ENCODE data around the gene ARHGAP44. TPM values are rescaled to one million over a fixed set of nuclear protein-coding genes. Genes with fewer than 3 reads are reported as not detected.

The ARHGAP44 gene
- total and polyA plus RNA-seq, 2 of the 4 experiments (the other 2 are of a cell fraction), result 0.54 to 1.0 TPM

DNA sequence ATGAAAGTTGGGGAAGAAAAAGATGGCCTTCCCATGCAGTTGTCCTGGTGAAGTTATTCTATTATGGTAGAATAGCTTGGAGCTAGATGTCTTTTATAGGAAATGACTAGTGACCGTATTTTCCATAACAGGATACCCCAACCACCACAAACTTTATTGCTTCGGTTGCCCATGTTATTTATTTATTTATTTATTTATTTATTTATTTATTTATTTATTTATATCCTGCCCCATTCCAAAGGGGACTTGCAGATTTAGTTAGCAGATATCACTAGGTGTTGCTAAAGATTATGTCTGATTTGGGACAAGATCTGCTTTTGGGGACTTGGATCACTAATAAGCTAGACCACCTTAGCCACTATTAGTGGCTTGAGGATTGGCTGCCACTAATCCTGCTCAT, 68.3 kb downstream of the ARHGAP44 start:
- no peaks in the 10 kb centered on the region for H3K9me3 ChIP-seq (ENCODE audit: control insufficient read depth, insufficient read depth, low read length)
- no peak overlapping the region for H4K91ac ChIP-seq (ENCODE audit: insufficient read depth, low read depth, low read length)
- ATAC-seq (ENCODE audit: low read depth) (no peak), DNase-seq (no peak)
- no peak overlapping the region for H2AFZ ChIP-seq (replicated peaks; ENCODE audit: low read length, poor library complexity)
- H2AK9ac ChIP-seq (replicated peaks; ENCODE audit: low read depth, low read length, poor library complexity), result no peak overlapping the region
- H4K5ac ChIP-seq (ENCODE audit: low read depth, low read length), result no peak overlapping the region
- no peaks in the 10 kb centered on the region for H3K4me1 ChIP-seq (ENCODE audit: control insufficient read depth, insufficient read depth, low read length)
- ChIA-PET CTCF (no interaction called here), POLR2A (ENCODE audit: unreplicated experiment) (no interaction called here)
- no peak overlapping the region for H3K18ac ChIP-seq (ENCODE audit: low read depth, low read length)
- no peak overlapping the region for H2BK15ac ChIP-seq (ENCODE audit: low read depth, low read length)
- H3K56ac ChIP-seq (ENCODE audit: extremely low read depth, insufficient read depth, low read length), result no peak overlapping the region
- in situ Hi-C loops (cut with MboI; ENCODE audit: low sequenced_read_pairs) (no loop called here), dilution Hi-C loops (cut with HindIII; ENCODE audit: low sequenced_read_pairs, unreplicated experiment) (no loop called here), intact Hi-C loops (cut with micrococcal nuclease) (no loop called here)
- no peak overlapping the region for H2BK20ac ChIP-seq (ENCODE audit: low read depth, low read length)
- TF ChIP-seq RCOR1 (IDR thresholded peaks at IDR 0.05; ENCODE audit: insufficient replicate concordance, low read length), result no peak
- no peak for TF ChIP-seq NFE2L2 (IDR thresholded peaks at IDR 0.05; ENCODE audit: low read depth, low read length)
- no peak for TF ChIP-seq CEBPB (IDR thresholded peaks at IDR 0.05; ENCODE audit: low read depth, low read length)
- no peak for TF ChIP-seq RAD21 (IDR thresholded peaks at IDR 0.05; ENCODE audit: low read length)
- TF ChIP-seq RFX5 (IDR thresholded peaks at IDR 0.05; ENCODE audit: low read depth, low read length), result no peak
- no peak for TF ChIP-seq POLR2A (IDR thresholded peaks at IDR 0.05; ENCODE audit: low read depth, low read length)
- TF ChIP-seq, protein P1, sequence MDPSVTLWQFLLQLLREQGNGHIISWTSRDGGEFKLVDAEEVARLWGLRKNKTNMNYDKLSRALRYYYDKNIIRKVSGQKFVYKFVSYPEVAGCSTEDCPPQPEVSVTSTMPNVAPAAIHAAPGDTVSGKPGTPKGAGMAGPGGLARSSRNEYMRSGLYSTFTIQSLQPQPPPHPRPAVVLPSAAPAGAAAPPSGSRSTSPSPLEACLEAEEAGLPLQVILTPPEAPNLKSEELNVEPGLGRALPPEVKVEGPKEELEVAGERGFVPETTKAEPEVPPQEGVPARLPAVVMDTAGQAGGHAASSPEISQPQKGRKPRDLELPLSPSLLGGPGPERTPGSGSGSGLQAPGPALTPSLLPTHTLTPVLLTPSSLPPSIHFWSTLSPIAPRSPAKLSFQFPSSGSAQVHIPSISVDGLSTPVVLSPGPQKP (IDR thresholded peaks at IDR 0.05; ENCODE audit: borderline replicate concordance, low read depth, low read length), result no peak
- no peak for TF ChIP-seq BHLHE40 (IDR thresholded peaks at IDR 0.05; ENCODE audit: low read depth, low read length)
- no peak for TF ChIP-seq MXI1 (IDR thresholded peaks at IDR 0.05; ENCODE audit: borderline replicate concordance, low read depth, low read length)
- no peak for TF ChIP-seq CHD1 (IDR thresholded peaks at IDR 0.05; ENCODE audit: low read depth, low read length)
- TF ChIP-seq, protein P2, sequence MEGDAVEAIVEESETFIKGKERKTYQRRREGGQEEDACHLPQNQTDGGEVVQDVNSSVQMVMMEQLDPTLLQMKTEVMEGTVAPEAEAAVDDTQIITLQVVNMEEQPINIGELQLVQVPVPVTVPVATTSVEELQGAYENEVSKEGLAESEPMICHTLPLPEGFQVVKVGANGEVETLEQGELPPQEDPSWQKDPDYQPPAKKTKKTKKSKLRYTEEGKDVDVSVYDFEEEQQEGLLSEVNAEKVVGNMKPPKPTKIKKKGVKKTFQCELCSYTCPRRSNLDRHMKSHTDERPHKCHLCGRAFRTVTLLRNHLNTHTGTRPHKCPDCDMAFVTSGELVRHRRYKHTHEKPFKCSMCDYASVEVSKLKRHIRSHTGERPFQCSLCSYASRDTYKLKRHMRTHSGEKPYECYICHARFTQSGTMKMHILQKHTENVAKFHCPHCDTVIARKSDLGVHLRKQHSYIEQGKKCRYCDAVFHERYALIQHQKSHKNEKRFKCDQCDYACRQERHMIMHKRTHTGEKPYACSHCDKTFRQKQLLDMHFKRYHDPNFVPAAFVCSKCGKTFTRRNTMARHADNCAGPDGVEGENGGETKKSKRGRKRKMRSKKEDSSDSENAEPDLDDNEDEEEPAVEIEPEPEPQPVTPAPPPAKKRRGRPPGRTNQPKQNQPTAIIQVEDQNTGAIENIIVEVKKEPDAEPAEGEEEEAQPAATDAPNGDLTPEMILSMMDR (conservative IDR thresholded peaks at IDR 0.05; ENCODE audit: low read depth, low read length), result no peak
- no peak for TF ChIP-seq SMC3 (IDR thresholded peaks at IDR 0.05; ENCODE audit: low read depth, low read length)
- no peak for TF ChIP-seq MAZ (IDR thresholded peaks at IDR 0.05; ENCODE audit: borderline replicate concordance, low read depth, low read length)
- no peak for TF ChIP-seq MAFK (IDR thresholded peaks at IDR 0.05; ENCODE audit: low read depth, low read length)
- TF ChIP-seq FOS (IDR thresholded peaks at IDR 0.05; ENCODE audit: low read depth, low read length), result no peak
- TF ChIP-seq, protein P3, sequence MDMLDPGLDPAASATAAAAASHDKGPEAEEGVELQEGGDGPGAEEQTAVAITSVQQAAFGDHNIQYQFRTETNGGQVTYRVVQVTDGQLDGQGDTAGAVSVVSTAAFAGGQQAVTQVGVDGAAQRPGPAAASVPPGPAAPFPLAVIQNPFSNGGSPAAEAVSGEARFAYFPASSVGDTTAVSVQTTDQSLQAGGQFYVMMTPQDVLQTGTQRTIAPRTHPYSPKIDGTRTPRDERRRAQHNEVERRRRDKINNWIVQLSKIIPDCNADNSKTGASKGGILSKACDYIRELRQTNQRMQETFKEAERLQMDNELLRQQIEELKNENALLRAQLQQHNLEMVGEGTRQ (IDR thresholded peaks at IDR 0.05; ENCODE audit: low read depth, low read length), result no peak
- no TSS peak for BruUV-seq (replicated peaks)
- H3K27me3 ChIP-seq (ENCODE audit: control insufficient read depth, insufficient read depth, low read length), result no peaks in the 10 kb centered on the region
- no peaks in the 10 kb centered on the region for H4K20me1 ChIP-seq (ENCODE audit: insufficient read depth, low read length)
- H2BK120ac ChIP-seq (ENCODE audit: low read depth, low read length), result no peak overlapping the region
- no peak overlapping the region for H3K4me3 ChIP-seq (ENCODE audit: insufficient read depth, low read depth, low read length)
- H2AK5ac ChIP-seq (ENCODE audit: low read depth, low read length), result no peak overlapping the region
- H3K14ac ChIP-seq (replicated peaks; ENCODE audit: low read depth, low read length), result no peak overlapping the region
- no peak overlapping the region for H3K27ac ChIP-seq (ENCODE audit: insufficient read depth, low read length)
- no peak overlapping the region for H2BK5ac ChIP-seq (ENCODE audit: low read depth, low read length, poor library complexity, severe bottlenecking)
- H3K9me1 ChIP-seq (ENCODE audit: insufficient read depth, low read length), result no peaks in the 10 kb centered on the region
- H3K4ac ChIP-seq (ENCODE audit: low read depth, low read length), result no peak overlapping the region
- no peak overlapping the region for H3K4me2 ChIP-seq (ENCODE audit: low read depth, low read length)
- no peaks in the 10 kb centered on the region for H3K79me1 ChIP-seq (ENCODE audit: low read depth in 1 of 2, low read length in 2 of 2)
- no peaks in the 10 kb centered on the region for H3K36me3 ChIP-seq (ENCODE audit: control insufficient read depth, insufficient read depth, low read length)
- WGBS, 2 experiments (ENCODE audit: extremely low coverage in 2 of 2, insufficient read length in 1 of 2), result no CpG with 5 or more reads among the region's 2 CpGs
- H3K23ac ChIP-seq (ENCODE audit: low read depth, low read length), result no peak overlapping the region
- no peak overlapping the region for H3K9ac ChIP-seq (ENCODE audit: low read depth, low read length)
- no peak overlapping the region for H4K8ac ChIP-seq (ENCODE audit: low read depth in 2 of 2, low read length in 2 of 2)

Measured in IMR-90 (cell line).